GM12878 (cell line): ENCODE measurements around the gene GLIPR1L1. TPM values are rescaled to one million over a fixed set of nuclear protein-coding genes. Genes with fewer than 3 reads are reported as not detected.

Source experiments
- ATAC-seq: fragments of 200-7000 bp; cut with Tn5 transposase; 3 replicates; pipeline ENCODE4 v1.9.1; 2020; ENCODE audit warnings: mild to moderate bottlenecking, moderate library complexity
- BruUV-seq: library from RNA; stranded (reverse); fragments of 400-500 nt; replicated peaks from 2 replicates; lab custom pipeline; 2021; lab: Mats Ljungman, UMichigan
- CTCF ChIA-PET: fragments of 300-600 bp; sonication (Branson Sonifier 250); formaldehyde crosslinking; extraction: SDS; loops from one replicate; lab custom pipeline; 2021; ENCODE audit warnings: inconsistent platforms; lab: Yijun Ruan, JAX
- POLR2A ChIA-PET: fragments of 350-600 bp; formaldehyde crosslinking; extraction: SDS; loops from one replicate; lab custom pipeline; 2021; ENCODE audit warnings: inconsistent platforms; lab: Charles Lee
- RAD21 ChIA-PET: fragments of 300-600 bp; sonication (Branson Sonifier 250); formaldehyde crosslinking; loops from one replicate; lab custom pipeline; 2023; ENCODE audit warnings: antibody characterized with exemption; ENCODE audit not compliant: unreplicated experiment; lab: Charles Lee
- SMC1A ChIA-PET: fragments of 300-600 bp; sonication (Branson Sonifier 250); formaldehyde crosslinking; loops from one replicate; lab custom pipeline; 2023; ENCODE audit not compliant: unreplicated experiment, uncharacterized antibody; lab: Charles Lee
- DNase-seq: peaks from one replicate; pipeline ENCODE4 v3.0.0-alpha.2; 2011; ENCODE audit warnings: low read depth, low spot score
- FAIRE-seq: peaks from 3 replicates; lab custom pipeline; 2011; peaks lifted over from hg19 to GRCh38; lab: Jason Lieb, UNC
- H2AFZ ChIP-seq: 2 replicates; pipeline ENCODE4 v1.6.0; 2011; ENCODE audit warnings: low read depth, low read length, control low read depth; ENCODE audit not compliant: control insufficient read depth
- H3K27ac ChIP-seq: 2 replicates; pipeline ENCODE4 v1.5.1; 2011; ENCODE audit warnings: control low read depth; ENCODE audit not compliant: control insufficient read depth, insufficient read depth
- H3K27me3 ChIP-seq, 2 experiments: replicated peaks in 1 of 2; 2 replicates each; pipeline versions ENCODE4 v1.6.0 to v1.6.1; 2011; ENCODE audit warnings: low read length in 1 of 2; ENCODE audit not compliant: control insufficient read depth in 2 of 2, insufficient read depth in 2 of 2
- H3K36me3 ChIP-seq, 2 experiments: 2 replicates each; pipeline ENCODE4 v1.5.1; 2011; ENCODE audit warnings: low read length in 1 of 2; ENCODE audit not compliant: control insufficient read depth in 2 of 2, insufficient read depth in 2 of 2
- H3K4me1 ChIP-seq: 2 replicates; pipeline ENCODE4 v1.6.1; 2011; ENCODE audit warnings: mild to moderate bottlenecking, low read length, moderate library complexity, mixed read lengths; ENCODE audit not compliant: control insufficient read depth, insufficient read depth
- H3K4me2 ChIP-seq: 2 replicates; pipeline ENCODE4 v1.6.0; 2011; ENCODE audit warnings: control low read depth; ENCODE audit not compliant: control insufficient read depth, insufficient read depth
- H3K4me3 ChIP-seq: fragments of 200-600 bp; sonication (generic); 2 replicates; pipeline ENCODE4 v1.5.1; 2016
- H3K79me2 ChIP-seq: 2 replicates; pipeline ENCODE4 v1.6.0; 2011; ENCODE audit warnings: low read length; ENCODE audit not compliant: control insufficient read depth, insufficient read depth
- H3K9ac ChIP-seq: 2 replicates; pipeline ENCODE4 v1.8.0; 2011; ENCODE audit warnings: low read length, control low read depth, mixed read lengths; ENCODE audit not compliant: control insufficient read depth, insufficient read depth
- H3K9me3 ChIP-seq: replicated peaks from 3 replicates; pipeline ENCODE4 v1.5.1; 2011; ENCODE audit warnings: mild to moderate bottlenecking, low read length; ENCODE audit not compliant: control insufficient read depth, insufficient read depth
- H4K20me1 ChIP-seq: 2 replicates; pipeline ENCODE4 v1.6.0; 2011; ENCODE audit not compliant: control insufficient read depth, insufficient read depth
- CBFB ChIP-seq: IDR thresholded peaks from 2 replicates; pipeline ENCODE4 v1.6.1; 2016; ENCODE audit warnings: antibody characterized with exemption, low read depth
- CHD2 ChIP-seq: IDR thresholded peaks from 2 replicates; pipeline ENCODE4 v1.6.1; 2011; ENCODE audit warnings: low read depth, low read length, improper control_type of control experiment, borderline replicate concordance
- CREM ChIP-seq: IDR thresholded peaks from 2 replicates; pipeline ENCODE4 v1.6.1; 2014; ENCODE audit warnings: antibody characterized with exemption, low read depth
- CUX1 ChIP-seq: IDR thresholded peaks from 2 replicates; pipeline ENCODE4 v1.6.1; 2012; ENCODE audit warnings: improper control_type of control experiment, low read depth, low read length; ENCODE audit not compliant: insufficient replicate concordance
- EED ChIP-seq: sonication (generic); IDR thresholded peaks from 2 replicates; pipeline ENCODE4 v1.6.1; 2016; ENCODE audit warnings: antibody characterized with exemption, low read depth
- HDGF ChIP-seq: fragments of 450-650 bp; IDR thresholded peaks from 2 replicates; pipeline ENCODE4 v1.6.1; 2016; ENCODE audit warnings: antibody characterized with exemption
- JUNB ChIP-seq: IDR thresholded peaks from 2 replicates; pipeline ENCODE4 v1.6.1; 2016; ENCODE audit warnings: antibody characterized with exemption, mild to moderate bottlenecking
- KAT2A ChIP-seq: conservative IDR thresholded peaks from 2 replicates; pipeline ENCODE4 v1.6.1; 2011; ENCODE audit warnings: low read depth, low read length; ENCODE audit not compliant: control insufficient read depth
- MLLT1 ChIP-seq: fragments of 450-650 bp; IDR thresholded peaks from 2 replicates; pipeline ENCODE4 v1.6.1; 2016; ENCODE audit warnings: mild to moderate bottlenecking
- NFYB ChIP-seq: IDR thresholded peaks from 2 replicates; pipeline ENCODE4 v1.6.1; 2011; ENCODE audit warnings: low read depth, mild to moderate bottlenecking, low read length, improper control_type of control experiment, moderate library complexity; ENCODE audit not compliant: insufficient read depth
- PAX8 ChIP-seq: fragments of 450-650 bp; IDR thresholded peaks from 2 replicates; pipeline ENCODE4 v1.6.1; 2017; ENCODE audit warnings: mild to moderate bottlenecking, moderate library complexity
- SMAD5 ChIP-seq: IDR thresholded peaks from 2 replicates; pipeline ENCODE4 v1.6.1; 2016; ENCODE audit warnings: antibody characterized with exemption, low read depth
- SREBF1 ChIP-seq: IDR thresholded peaks from 2 replicates; pipeline ENCODE4 v1.6.1; 2012; ENCODE audit warnings: mild to moderate bottlenecking, low read length
- ZBTB11 ChIP-seq: fragments of 450-650 bp; formaldehyde crosslinking; IDR thresholded peaks from 2 replicates; pipeline ENCODE4 v1.5.0; 2022; ENCODE audit warnings: mild to moderate bottlenecking, missing genetic modification characterization
- ZNF384 ChIP-seq: IDR thresholded peaks from 2 replicates; pipeline ENCODE4 v1.6.1; 2012; ENCODE audit warnings: low read depth, mild to moderate bottlenecking, low read length, improper control_type of control experiment, borderline replicate concordance
- WGBS: methylation state at CpG from one replicate; pipeline ENCODE4 v1.1.6; 2016; ENCODE audit warnings: low lambda C conversion rate; ENCODE audit not compliant: insufficient replicate concordance, insufficient coverage; ENCODE audit errors: missing lambda C conversion rate; 5-methylcytosine and 5-hydroxymethylcytosine counted together
- in situ Hi-C: fragments of 300-500 bp; cut with MboI; formaldehyde crosslinking; loops from 9 replicates; pipeline ENCODE4 v1.14.3; 2018; ENCODE audit warnings: mixed read lengths
- intact Hi-C: fragments of 100-400 bp; cut with micrococcal nuclease; formaldehyde crosslinking; loops from one replicate; pipeline ENCODE4 v1.14.2; 2022; ENCODE audit not compliant: unreplicated experiment
- polyA plus RNA-seq, 11 experiments: library from polyadenylated mRNA; depleted of rRNA in 4 of 11; unstranded in 6 of 11; stranded (reverse) in 5 of 11; fragments of >200 nt; fragmentation: Nextera tagmentation in 4 of 11; fragmentation: Illumina TruSeq in 1 of 11; extraction: Ambion mirVana in 4 of 11; extraction: Trizol in 1 of 11; gene quantifications; 1 replicate in 1 of 11; 2 replicates in 10 of 11; pipeline versions ENCODE4 v1.2.1 to v1.2.3, GENCODE V29; 2011 to 2016; ENCODE audit warnings: inconsistent platforms in 2 of 11, missing spikeins in 2 of 11, low read depth in 1 of 11
- total RNA-seq, 4 experiments: library from RNA; depleted of rRNA in 3 of 4; stranded (reverse); fragments of >200 nt in 3 of 4; fragmentation: Illumina TruSeq in 1 of 4; extraction: Trizol in 1 of 4; gene quantifications; 2 replicates each; pipeline versions ENCODE4 v1.2.1 to v1.2.3, GENCODE V29; 2013 to 2021

The GLIPR1L1 gene
- total and polyA plus RNA-seq, 10 of the 15 experiments (the other 5 are each of a cell fraction or from before 2014, with no cell fraction given) = 0.10 to 0.47 (median 0.13) TPM; not detected in 7

- ChIA-PET POLR2A (no interaction called here), RAD21 (interaction anchor here (1.2 to 2.0 kb wide), 2 partner anchors 201 to 597 kb away, joined by 4 to 5 read pairs; no protein-coding TSS in a partner anchor), SMC1A (interaction anchor here (0.8 to 1.4 kb wide), 2 partner anchors 15 to 490 kb away, joined by 3 read pairs; no protein-coding TSS in a partner anchor), CTCF (interaction anchor here (0.8 to 1.7 kb wide), 4 partner anchors 9 to 599 kb away, joined by 3 to 6 read pairs (median 4); no protein-coding TSS in a partner anchor)
- H3K4me2 ChIP-seq = no peak overlapping the region
- DNase-seq (no peak), ATAC-seq (no peak), FAIRE-seq (no peak)
- no peak overlapping the region for H3K27ac ChIP-seq
- BruUV-seq = no TSS peak
- no peaks in the 10 kb centered on the region for H3K79me2 ChIP-seq
- no peaks in the 10 kb centered on the region for H3K27me3 ChIP-seq
- no peak overlapping the region for H3K4me3 ChIP-seq
- H3K4me1 ChIP-seq = no peaks in the 10 kb centered on the region
- in situ Hi-C loops = no loop called here
- no peak overlapping the region for H2AFZ ChIP-seq
- H3K36me3 ChIP-seq = no peaks in the 10 kb centered on the region
- intact Hi-C loops = loop anchor here (1.0 kb wide), 1 partner anchor 600 kb away; no protein-coding TSS in a partner anchor
- WGBS = 0% methylated on average over 1 of the region's 1 CpG
- no peaks in the 10 kb centered on the region for H3K9me3 ChIP-seq
- no peak overlapping the region for H3K9ac ChIP-seq
- no peaks in the 10 kb centered on the region for H4K20me1 ChIP-seq
- TF ChIP-seq CHD2 (no peak), CBFB (no peak), JUNB (no peak), CREM (no peak), NFYB (no peak), MLLT1 (no peak), PAX8 (no peak), CUX1 (no peak), EED (no peak), KAT2A (no peak), HDGF (no peak), ZBTB11 (CRISPR knock-in tag) (no peak), SREBF1 (no peak), ZNF384 (no peak), SMAD5 (no peak)
Measured at GRCh38 chr12:75288860-75289259, 45.6 kb upstream of the GLIPR1L1 start.
